ENCODE data around the gene CAPSL.

DNA sequence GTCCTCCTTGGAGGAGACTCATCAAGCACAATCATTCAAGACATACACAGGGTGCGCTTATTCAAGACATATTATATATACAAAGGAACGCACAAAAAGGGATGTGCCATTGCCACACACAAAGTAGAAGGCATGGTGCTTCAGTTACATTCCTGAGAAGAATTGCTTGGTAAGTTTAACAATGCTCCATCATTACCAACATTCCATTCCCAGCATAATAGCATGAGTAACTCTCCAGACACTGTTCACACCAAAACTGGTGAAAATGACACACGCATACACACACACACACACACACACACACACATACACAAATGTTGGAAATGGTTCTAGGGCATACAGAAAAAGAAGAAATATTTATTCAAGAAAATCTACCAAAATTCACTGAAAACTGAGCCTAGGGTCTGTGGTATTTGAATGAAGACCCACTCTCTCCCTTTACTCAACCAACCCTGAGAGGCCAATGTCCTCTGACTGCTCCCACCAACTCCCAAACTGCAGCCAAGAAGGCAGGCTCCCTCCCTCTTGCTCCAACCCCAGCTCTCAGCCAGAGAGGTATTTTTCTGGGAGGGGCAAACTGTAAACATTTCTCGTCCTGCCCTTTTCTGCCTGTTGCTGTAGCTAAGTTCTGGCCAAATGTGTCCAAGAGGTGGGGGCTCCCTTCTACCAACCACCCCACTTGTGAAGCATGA, 32.9 kb upstream of the CAPSL start:
- TF ChIP-seq EZH2 (IDR thresholded peaks at IDR 0.05; ENCODE audit: low read depth) (no peak), CTCF (conservative IDR thresholded peaks at IDR 0.05) (no peak)

Data from PC-9 (cell line).